OCI-M2 (cell line): ENCODE measurements around the gene ATCAY.
"Not testable (repeated sequence)": the region's sequence is repeated elsewhere in the genome, so short reads cannot be mapped to it uniquely, and the experiment has no call there.

Source experiments
- DNase-seq: peaks from one replicate; lab custom pipeline; 2025; ENCODE audit not compliant: unreplicated experiment; lab: John Stamatoyannopoulos, UW

Gene ATCAY

GRCh38 chr19:3944018-3944721 lies 63.7 kb downstream of the ATCAY start:
- no peak for DNase-seq

GRCh38 chr19:3945838-3946237 lies 65.4 kb downstream of the ATCAY start:
- no peak for DNase-seq

GRCh38 chr19:3947316-3947933 lies 66.9 kb downstream of the ATCAY start:
- DNase-seq = not testable (repeated sequence)

GRCh38 chr19:3949294-3949693 lies 68.8 kb downstream of the ATCAY start:
- DNase-seq = no peak

GRCh38 chr19:3949997-3950859 lies 69.7 kb downstream of the ATCAY start:
- no peak for DNase-seq

GRCh38 chr19:3950871-3951861 lies 70.7 kb downstream of the ATCAY start:
- DNase-seq = no peak

GRCh38 chr19:3952755-3953276 lies 72.3 kb downstream of the ATCAY start:
- DNase-seq = not testable (repeated sequence)

- DNase-seq = no peak
These were observed 73.6 kb downstream of the ATCAY start for GRCh38 chr19:3954107-3954506.

GRCh38 chr19:3955276-3955675 lies 74.8 kb downstream of the ATCAY start:
- DNase-seq = not testable (repeated sequence)

GRCh38 chr19:3955688-3956087 lies 75.2 kb downstream of the ATCAY start:
- DNase-seq = no peak

GRCh38 chr19:3958836-3959765 lies 78.6 kb downstream of the ATCAY start:
- DNase-seq = no peak

- DNase-seq = no peak
These were observed 79.3 kb downstream of the ATCAY start for GRCh38 chr19:3959766-3960131.

GRCh38 chr19:3961007-3961406 lies 80.5 kb downstream of the ATCAY start:
- no peak for DNase-seq

GRCh38 chr19:3963458-3964255 lies 83.2 kb downstream of the ATCAY start:
- DNase-seq = no peak

GRCh38 chr19:3964256-3965194 lies 84.0 kb downstream of the ATCAY start:
- DNase-seq = no peak

- DNase-seq = no peak
These were observed 85.8 kb downstream of the ATCAY start for GRCh38 chr19:3966051-3967017.
